ENCODE data around the gene LYST.
A peak's percentile ranks its signal among the peaks of the same experiment; 100 is the strongest.

Gene LYST

DNA sequence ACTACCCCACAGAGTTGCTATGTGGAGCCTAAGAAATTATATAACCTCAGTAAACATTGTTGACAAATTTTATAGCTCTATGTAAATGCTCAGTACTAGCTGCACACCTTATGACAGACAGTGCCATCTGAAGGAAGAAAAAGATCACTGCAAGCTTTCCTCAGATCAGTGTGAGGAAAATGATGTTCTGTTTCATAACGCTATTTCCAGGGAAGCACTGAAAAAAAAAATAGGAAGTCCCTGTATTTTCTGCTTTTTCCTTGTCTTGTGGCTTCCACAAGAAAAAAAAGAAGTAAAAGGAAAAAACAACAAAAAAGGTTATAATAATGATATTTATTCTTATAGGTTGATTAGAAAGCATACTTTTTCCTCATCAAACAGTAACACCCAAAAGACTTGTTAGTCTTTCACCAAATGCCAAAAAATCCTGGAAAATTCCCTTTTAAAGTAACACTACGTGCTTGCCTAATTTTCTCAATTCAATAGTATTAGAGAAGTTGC, 23.2 kb downstream of the LYST start:
- TF ChIP-seq, protein P1, sequence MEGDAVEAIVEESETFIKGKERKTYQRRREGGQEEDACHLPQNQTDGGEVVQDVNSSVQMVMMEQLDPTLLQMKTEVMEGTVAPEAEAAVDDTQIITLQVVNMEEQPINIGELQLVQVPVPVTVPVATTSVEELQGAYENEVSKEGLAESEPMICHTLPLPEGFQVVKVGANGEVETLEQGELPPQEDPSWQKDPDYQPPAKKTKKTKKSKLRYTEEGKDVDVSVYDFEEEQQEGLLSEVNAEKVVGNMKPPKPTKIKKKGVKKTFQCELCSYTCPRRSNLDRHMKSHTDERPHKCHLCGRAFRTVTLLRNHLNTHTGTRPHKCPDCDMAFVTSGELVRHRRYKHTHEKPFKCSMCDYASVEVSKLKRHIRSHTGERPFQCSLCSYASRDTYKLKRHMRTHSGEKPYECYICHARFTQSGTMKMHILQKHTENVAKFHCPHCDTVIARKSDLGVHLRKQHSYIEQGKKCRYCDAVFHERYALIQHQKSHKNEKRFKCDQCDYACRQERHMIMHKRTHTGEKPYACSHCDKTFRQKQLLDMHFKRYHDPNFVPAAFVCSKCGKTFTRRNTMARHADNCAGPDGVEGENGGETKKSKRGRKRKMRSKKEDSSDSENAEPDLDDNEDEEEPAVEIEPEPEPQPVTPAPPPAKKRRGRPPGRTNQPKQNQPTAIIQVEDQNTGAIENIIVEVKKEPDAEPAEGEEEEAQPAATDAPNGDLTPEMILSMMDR (IDR thresholded peaks at IDR 0.05; ENCODE audit: extremely low read depth, missing control alignments), result peak; percentile 49
- peak; percentile 19 for DNase-seq (ENCODE audit: low spot score)

DNA sequence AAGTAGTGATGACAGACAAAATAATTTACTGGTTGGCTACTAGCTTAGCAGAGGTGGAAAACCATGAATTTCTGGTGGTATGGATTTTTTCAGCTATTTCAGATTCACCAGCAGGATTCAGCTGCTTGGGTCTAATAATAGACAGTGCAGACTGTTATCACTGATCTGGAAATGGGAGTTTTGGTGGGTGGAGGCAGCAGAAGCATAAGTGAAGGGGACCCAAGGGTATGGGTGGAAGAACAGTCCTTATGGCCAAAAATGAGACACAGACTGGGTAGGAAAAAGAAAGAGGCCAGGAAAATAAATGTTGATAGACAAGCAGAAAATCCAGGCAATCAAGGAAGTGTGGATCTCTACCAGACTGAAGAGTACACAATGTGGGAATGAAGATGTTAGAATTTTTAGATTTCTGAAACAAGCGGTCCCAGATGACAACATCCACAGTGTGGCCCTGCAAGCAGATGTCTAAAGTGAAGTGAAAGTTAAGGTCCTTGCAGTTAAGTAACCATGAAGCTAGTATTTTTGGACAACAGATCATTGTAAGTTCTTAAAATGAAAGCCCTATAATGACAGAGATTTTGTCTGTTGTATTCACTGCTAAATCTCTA, 24.7 kb downstream of the LYST start:
- DNase-seq (ENCODE audit: low spot score), result peak; percentile 43

DNA sequence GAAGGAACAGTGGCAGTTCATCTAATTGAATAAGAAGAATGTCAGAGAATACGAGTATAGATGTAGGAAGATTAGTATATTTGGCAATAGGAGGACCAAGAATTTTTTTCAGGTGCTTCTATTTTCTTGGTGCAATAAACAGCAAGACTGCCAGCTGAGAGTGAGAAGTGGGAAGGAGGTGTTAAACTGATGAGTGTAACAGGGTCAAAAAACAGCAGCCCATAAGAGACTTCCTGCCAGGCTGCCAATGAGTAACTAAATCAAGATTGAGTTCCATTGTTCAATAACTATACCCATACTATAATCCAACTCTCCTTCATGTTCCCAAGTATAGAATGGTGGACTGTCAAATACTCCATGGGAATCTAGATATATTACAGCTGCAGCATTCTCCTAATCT, 28.7 kb downstream of the LYST start:
- no peak for DNase-seq (ENCODE audit: low spot score)
- TF ChIP-seq, protein P1 (IDR thresholded peaks at IDR 0.05; ENCODE audit: extremely low read depth, missing control alignments), result no peak

More for the DNA sequence above, 24.7 kb downstream of the LYST start:
- TF ChIP-seq, protein P1 (IDR thresholded peaks at IDR 0.05; ENCODE audit: extremely low read depth, missing control alignments), result no peak

DNA sequence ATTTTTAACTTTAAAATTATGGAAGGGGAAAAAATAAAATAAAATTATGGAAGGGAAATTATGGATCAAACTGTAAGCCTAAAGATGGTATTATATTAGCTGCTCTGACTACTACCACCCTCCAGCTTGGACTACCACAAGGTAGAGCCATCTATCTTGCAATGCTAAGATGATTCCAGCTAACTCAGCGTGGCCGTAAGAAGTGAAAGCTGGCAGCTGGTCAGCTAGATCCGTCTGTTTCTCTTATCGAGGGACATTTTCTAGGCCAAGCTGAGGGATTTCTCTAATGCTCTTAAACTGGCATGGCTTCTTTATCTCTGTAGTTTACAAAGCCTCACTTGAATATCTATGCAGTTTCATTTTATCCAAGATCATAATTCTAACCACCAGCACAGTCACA, 31.5 kb downstream of the LYST start:
- TF ChIP-seq, protein P1 (IDR thresholded peaks at IDR 0.05; ENCODE audit: extremely low read depth, missing control alignments), result no peak
- no peak for DNase-seq (ENCODE audit: low spot score)

DNA sequence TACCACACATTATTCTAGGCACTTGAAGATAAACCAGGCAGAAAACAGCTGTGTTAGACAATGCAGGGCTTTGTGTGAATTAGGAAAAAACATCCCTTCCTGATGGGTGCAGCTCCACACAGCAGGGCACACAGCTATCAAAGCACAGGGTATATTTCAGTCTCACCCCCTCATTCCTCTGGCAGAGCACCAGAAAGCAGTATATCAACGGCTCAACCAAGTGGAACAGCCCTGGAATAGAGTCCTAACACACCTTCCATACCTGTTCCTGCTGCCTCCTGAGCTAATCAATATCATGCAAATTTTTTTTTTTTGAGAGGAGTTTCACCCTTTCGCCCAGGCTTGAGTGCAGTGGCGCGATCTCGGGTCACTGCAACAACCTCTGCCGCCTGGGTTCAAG, 32.1 kb downstream of the LYST start:
- TF ChIP-seq, protein P1 (IDR thresholded peaks at IDR 0.05; ENCODE audit: extremely low read depth, missing control alignments), result no peak
- DNase-seq (ENCODE audit: low spot score), result no peak

DNA sequence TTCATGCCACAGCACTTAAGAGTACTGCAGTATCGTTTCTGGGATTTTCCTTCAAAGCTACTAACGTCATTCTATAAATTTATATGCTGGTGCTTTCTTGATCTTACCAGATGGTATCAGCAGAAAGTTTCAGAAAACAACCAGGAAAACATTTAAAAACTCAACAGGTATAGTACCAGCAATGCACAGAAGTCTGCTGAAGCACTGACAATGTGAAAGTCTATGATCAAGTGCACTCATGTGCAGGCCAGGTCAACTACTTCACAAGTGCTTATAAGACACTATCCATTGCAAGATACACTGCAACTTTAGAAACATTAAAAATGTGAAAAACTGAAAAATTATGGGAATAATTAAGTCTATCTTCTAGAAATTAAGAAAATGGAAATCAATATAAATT, 34.7 kb downstream of the LYST start:
- DNase-seq (ENCODE audit: low spot score), result no peak
- TF ChIP-seq, protein P1 (IDR thresholded peaks at IDR 0.05; ENCODE audit: extremely low read depth, missing control alignments), result no peak

DNA sequence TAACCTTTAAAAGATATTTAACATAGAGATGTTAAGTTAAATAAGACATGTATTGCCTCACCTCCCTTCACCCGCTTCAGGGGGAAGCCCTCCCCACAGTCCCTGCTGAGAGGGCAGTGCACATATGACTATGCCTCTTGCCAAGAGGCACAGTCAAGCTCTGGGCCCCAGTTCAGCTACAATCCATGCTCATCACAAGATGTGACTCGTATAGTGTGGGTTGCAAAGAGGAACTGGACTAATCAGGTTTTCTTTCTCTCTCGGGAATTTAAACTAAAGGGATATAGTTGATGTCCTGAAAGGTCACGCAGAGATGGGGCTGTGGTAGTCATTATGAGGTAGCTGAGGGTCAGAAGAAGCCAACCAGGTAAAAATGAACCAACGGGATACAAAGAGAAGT, 35.6 kb downstream of the LYST start:
- DNase-seq (ENCODE audit: low spot score), result peak; percentile 34
- TF ChIP-seq, protein P1 (IDR thresholded peaks at IDR 0.05; ENCODE audit: extremely low read depth, missing control alignments), result no peak

Measured in GM20000 (cell line).